GM21825 (cell line): ENCODE measurements around the gene MRPL43.
"Not testable (repeated sequence)": the region's sequence is repeated elsewhere in the genome, so short reads cannot be mapped to it uniquely, and the experiment has no call there.

Experiments
- ATAC-seq: cut with Tn5 transposase; IDR thresholded peaks from one replicate; pipeline ENCODE4 v1.9.1; 2021; ENCODE audit warnings: mild to moderate bottlenecking, moderate library complexity; ENCODE audit not compliant: unreplicated experiment

The MRPL43 gene

DNA sequence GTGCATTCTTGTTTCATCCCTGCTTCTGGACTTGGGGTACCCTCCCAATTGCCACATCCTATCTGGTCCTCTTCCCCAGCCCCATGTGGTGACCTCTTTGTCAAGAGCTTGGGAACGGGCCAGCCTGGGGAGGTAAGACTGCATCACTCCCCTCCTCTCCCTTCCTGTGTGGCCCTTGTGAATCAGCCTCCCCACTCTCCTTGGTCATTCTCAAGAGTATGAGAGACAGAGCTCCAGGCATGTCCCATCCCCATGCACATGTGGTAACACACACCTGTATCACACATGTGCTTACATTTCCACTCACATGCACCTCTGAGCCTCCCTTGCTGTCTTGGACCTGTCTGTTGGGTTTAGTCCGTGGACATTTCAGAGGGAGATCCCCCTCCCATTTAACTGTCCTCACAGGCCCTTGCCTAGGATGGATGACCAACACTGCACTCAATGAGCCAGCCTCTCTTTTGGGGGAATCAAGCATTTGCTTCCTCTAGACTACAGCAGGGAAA lies 2.6 kb downstream of the MRPL43 start:
- ATAC-seq: no peak

DNA sequence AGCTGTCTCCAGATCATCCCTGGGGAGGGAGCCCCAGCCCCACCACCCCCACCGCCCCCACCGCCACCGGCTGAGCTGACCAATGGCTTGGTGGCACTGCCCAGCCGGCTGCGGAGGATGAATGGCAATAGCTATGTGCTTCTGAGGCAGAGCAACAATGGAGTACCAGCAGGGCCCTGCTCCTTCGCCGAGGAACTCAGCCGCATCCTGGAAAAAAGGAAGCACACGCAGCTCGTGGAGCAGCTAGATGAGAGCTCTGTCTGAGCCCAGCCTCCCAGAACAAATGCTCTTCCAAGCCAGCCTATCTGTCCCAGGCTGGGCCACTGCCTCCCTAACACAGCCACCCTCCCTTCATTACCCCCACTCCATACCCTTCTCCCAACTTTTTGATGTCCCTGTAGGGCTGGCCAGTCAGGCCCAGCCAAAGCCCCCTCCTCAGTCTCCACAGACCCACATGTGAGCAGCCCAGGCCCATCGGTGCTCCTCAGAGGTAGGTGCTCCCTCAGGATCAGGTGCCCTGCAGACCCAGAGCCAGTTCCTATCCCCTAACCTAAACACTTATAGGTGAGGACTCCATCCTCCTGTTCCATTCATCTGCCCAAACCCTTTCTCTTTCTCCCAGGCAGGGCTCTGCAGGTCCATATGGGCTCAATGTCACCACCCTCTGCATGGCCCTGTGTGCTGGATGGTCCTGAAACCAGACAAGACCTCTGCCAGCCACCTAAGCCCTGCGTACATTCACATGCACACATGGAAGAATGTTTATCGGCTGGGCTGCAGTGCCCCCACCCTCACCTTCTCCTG lies 3.2 kb downstream of the MRPL43 start:
- ATAC-seq: no peak

- no peak for ATAC-seq
Measured at GRCh38 chr10:100982916-100983830, 4.1 kb downstream of the MRPL43 start.

GRCh38 chr10:100981178-100981772 lies 6.0 kb downstream of the MRPL43 start:
- no peak for ATAC-seq

DNA sequence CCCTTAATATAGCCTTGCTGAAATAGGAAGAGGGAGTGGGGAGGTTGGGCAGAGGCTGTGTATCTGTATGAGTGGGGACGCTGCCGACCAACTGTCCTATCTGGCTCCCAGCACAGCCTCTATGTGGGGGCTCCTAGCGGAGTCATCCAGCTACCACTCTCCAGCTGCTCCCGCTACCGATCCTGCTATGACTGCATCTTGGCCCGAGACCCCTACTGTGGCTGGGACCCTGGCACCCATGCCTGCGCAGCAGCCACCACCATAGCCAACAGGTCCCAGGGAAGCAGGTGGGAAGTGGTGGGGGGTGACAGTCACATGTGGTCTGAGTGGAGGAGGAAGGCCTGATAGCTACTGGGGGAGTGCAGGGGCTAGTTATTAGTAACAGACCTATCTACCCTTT lies 6.6 kb downstream of the MRPL43 start:
- ATAC-seq: no peak

DNA sequence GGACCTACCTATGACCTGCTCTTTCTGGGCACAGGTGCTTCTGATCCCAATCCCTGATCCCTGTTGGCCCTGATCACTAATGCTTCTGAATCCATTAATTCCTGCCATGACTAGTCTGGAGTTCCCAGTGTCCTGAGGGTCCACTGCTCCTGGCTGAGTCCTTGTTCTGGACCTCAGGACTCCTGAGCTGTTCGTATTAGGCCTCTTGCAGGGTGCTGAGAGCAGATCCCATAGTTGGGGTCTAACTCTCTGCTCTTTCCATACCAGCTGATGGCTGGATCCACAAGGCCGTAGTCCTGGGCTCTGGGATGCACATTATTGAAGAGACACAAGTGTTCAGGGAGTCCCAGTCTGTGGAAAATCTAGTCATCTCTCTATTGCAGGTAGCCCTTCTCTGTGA lies 7.0 kb downstream of the MRPL43 start:
- ATAC-seq: no peak

- ATAC-seq: no peak
Measured at GRCh38 chr10:100979791-100980272, 7.5 kb downstream of the MRPL43 start.

DNA sequence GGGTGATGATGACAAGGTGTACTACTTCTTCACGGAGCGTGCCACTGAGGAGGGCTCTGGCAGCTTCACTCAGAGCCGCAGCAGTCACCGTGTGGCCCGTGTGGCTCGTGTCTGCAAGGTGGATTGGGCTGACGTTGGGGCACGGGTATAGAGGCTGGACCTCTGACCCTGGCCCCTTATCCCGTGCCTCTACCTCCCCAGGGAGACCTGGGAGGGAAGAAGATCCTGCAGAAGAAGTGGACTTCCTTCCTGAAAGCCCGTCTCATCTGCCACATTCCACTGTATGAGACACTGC lies 8.4 kb downstream of the MRPL43 start:
- ATAC-seq: no peak

- no peak for ATAC-seq
Measured at GRCh38 chr10:100978121-100978900, 9.0 kb downstream of the MRPL43 start.

DNA sequence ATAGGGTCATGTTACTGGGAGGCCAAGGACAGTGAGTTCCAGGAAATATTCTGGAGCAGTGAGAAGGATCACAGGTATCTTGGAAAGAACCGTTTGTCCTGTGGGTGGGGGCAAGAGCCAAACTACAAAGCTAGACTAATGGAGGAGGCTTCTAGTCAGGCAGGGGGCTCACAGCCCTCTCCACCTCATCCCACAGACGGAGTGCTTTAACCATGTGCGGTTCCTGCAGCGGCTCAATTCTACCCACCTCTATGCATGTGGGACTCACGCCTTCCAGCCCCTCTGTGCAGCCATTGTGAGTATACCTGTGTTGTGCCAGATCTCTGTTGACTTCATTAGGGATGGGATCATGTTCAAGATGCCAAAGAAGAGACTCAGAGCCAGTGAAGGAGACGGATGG lies 9.9 kb downstream of the MRPL43 start:
- no peak for ATAC-seq

DNA sequence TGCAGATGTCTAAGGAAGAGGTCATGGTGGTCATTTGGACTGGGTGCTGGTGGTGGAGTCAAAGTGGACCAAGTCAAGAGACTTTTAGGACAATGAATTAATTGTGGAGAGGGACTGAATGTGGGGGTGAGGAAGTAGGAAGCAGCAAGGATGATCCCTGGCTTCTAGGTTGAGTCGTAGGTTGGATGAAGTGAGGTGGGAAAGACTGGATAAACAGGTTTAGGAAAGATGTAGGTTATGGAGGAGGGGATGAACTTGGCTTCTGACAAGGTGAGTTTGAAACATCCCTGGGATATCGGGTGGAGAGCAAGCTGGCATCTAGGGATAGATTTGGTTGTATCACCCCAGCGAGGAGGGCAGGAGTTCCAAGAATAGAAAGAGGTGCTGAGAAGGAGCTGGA lies 10.4 kb downstream of the MRPL43 start:
- no peak for ATAC-seq

- ATAC-seq: not testable (repeated sequence)
Measured at GRCh38 chr10:100975397-100975796, 11.9 kb downstream of the MRPL43 start.

DNA sequence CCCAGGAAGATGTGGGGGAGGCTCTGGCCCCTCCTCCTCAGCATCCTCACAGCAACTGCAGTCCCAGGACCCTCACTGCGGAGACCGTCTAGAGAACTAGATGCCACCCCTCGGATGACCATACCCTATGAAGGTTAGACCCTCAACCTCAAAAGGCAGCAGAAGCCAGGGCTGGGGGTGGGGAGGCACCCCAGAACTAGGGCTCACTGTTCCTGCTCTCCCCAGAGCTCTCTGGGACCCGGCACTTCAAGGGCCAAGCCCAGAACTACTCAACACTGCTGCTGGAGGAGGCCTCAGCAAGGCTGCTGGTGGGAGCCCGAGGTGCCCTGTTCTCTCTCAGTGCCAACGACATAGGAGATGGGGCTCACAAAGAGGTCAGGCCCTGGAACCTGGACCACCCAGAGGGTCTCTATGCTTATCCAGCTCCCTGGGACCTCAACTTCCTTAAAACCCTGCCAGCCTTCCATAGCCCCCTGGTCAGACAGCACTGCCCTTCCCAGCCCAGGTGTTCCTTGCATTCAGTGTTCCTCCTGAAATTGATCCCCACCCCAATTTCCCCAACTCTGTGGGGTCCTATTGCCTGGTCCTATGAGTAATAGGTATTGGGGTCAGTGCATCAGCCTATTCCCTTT lies 14.3 kb downstream of the MRPL43 start:
- ATAC-seq: no peak

DNA sequence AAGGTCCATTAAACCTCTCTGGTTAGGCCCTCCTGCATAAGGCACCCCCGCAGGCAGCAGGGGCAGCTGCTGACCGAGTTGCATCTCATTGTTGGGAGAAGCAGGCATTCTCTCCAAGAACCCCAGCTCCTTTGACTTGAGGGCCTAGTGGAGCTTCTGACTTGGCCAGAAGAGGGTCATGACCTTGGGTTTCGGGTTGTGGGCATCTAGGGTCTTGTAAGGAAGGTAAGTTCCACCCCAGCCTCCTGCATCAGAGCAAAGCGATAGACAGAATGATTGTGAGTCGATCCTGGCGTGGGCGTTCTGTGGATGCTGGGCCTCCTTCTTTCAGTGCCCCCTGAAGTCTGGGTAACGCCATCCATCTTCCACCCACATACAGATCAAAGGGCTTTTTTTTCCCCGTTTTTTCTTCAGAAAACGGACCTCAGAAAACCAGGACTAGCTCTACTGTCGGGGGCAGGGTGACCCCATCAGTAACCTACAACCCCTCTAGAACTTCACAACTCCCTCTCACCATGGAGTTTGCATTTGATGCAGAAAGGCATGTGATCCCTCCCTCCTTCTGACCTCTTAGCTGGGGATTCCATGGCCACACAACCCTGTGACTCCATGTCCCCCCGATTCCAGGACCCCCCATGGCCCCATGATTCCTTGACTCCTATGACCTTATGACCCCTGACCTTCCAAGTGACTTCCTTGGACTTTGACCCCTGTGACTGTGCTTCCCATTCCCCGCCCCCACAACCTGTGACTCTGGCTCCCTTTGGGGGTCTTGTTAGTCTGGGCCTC lies 15.0 kb downstream of the MRPL43 start:
- no peak for ATAC-seq

DNA sequence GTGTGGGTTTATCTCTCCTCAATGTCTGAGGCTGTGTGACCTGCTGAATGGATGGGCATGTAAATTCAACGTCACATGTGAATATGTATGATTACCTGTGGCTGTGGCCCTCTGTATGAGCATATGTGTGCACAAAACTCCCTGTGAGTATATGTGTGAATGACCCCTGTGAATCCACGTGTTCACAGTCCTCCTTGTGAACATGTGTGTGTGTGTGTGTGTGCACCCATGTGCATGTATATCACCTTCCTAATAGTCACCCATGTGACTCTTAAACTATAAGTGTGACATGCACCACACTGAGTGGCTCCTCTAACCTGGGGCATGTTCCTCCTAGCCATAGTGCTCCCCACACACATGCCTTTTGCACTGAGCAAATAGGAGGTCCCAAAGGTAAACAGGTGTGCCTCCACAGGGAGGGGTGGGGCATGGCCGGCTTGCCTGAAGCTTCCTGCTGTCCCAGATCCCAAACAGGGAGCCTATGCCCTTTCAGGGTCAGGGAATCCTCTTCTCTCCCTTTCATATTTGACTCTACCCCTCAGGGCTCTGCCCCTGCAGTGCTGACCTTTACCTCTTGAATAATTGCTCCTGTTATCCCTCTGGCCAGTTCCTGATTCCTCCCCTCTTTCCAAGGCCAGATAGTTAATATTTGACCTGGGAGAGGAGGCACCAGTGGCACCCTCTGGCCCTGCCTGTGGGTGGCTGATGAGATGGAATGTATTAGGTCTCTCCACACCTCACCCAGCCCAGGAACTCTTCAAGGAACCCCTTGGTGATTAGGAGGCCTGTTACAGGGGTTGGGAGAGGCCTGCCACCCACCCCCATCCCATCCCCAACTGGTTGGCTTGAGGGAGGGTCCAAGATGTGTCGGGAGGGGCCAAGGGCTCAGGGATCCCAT lies 16.1 kb downstream of the MRPL43 start:
- ATAC-seq: no peak

DNA sequence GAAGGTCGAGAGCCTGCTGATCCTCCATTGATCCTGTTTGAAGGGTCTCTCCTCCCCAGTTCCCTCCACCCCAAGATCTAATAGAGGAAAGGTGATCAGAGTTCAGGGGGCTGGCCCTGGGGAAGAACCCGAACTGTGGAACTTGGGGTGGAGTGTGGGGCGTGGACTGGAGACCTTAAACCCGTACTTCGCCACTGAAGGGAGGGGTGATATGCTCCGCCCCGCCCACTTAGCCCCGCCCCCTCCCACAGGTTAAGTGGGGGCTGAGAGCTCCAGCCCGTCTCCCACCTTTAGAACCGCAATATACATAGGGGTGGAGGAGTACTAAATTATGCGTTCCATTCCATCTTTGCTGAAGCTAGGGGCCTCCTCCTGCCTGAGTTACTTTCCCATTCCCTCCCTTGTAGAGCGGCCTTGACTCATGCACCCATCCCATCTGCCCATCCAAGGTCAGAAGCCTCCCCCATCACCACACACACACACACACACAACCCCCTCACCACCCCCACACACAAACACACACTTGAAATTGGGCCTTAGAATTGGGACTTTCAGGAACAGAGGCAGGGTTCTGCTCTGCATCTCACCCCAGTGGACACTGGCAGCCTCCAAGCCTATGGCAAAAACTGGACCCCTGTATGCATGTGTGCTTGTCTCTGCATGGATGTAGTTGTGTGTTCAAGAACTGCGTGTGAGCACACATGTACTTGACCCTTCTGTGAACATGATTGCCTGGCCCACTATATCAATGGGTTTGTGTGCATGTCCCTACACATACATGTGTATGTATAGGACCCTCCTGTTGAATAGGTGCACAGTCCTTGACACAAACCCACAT lies 17.0 kb downstream of the MRPL43 start:
- ATAC-seq: no peak
